Hepatocyte (in vitro differentiated cells): ENCODE measurements around the gene METAP1.

Experiments used
- EZH2 ChIP-seq: fragments of 200-600 bp; sonication (generic); IDR thresholded peaks from 2 replicates; pipeline ENCODE4 v1.6.1; 2016; ENCODE audit warnings: antibody characterized with exemption, mild to moderate bottlenecking, borderline replicate concordance
- EZH2phosphoT487 ChIP-seq: fragments of 200-600 bp; sonication (generic); IDR thresholded peaks from one replicate; pipeline ENCODE4 v1.6.1; 2018; ENCODE audit warnings: antibody characterized with exemption, mild to moderate bottlenecking, low read depth, moderate library complexity; ENCODE audit not compliant: unreplicated experiment, severe bottlenecking
- TF ChIP-seq, protein P1 (sequence below): fragments of 200-600 bp; sonication (generic); IDR thresholded peaks from 2 replicates; pipeline ENCODE4 v1.5.1; 2016; ENCODE audit warnings: antibody characterized with exemption, mild to moderate bottlenecking; ENCODE audit not compliant: poor library complexity

DNA sequence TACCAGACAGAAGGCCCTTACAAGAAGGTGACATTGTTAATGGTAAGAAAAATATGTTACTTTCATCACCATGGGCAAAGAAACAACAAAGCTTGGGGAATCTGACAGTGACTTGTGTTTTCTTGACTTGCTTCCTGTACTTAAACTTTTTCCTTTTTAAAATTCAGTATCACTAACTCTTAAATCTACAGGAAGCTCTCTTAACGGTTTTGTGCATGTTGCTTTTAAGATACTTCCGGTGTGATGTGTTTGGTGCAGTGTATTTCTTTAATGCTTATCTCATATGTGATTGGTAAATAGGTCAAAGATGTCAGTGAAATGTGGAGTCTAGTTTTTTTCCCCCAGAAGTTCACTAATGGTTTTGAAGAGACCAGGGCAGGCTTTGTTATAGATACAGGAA is 47.8 kb downstream of the METAP1 start:
- TF ChIP-seq, protein P1, sequence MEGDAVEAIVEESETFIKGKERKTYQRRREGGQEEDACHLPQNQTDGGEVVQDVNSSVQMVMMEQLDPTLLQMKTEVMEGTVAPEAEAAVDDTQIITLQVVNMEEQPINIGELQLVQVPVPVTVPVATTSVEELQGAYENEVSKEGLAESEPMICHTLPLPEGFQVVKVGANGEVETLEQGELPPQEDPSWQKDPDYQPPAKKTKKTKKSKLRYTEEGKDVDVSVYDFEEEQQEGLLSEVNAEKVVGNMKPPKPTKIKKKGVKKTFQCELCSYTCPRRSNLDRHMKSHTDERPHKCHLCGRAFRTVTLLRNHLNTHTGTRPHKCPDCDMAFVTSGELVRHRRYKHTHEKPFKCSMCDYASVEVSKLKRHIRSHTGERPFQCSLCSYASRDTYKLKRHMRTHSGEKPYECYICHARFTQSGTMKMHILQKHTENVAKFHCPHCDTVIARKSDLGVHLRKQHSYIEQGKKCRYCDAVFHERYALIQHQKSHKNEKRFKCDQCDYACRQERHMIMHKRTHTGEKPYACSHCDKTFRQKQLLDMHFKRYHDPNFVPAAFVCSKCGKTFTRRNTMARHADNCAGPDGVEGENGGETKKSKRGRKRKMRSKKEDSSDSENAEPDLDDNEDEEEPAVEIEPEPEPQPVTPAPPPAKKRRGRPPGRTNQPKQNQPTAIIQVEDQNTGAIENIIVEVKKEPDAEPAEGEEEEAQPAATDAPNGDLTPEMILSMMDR, result no peak
- no peak for TF ChIP-seq EZH2
- TF ChIP-seq EZH2phosphoT487, result no peak
